CD14-positive monocyte (primary cell): ENCODE results near the gene TSC22D1. TPM values are rescaled to one million over a fixed set of nuclear protein-coding genes. Genes with fewer than 3 reads are reported as not detected.

Experiments used
- DNase-seq, 3 donors: peaks; one replicate each; pipeline ENCODE4 v3.0.0-alpha.2; 2011 to 2022
- H2AFZ ChIP-seq: 2 replicates; pipeline ENCODE4 v1.6.0; 2012; ENCODE audit warnings: mild to moderate bottlenecking, low read depth, low read length, inconsistent platforms; ENCODE audit not compliant: insufficient read depth, poor library complexity, severe bottlenecking
- H3K27ac ChIP-seq, 2 donors: 1 replicate in 1 of 2; 2 replicates in 1 of 2; pipeline ENCODE4 v1.5.1; 2012 to 2013; ENCODE audit warnings: low read length in 2 of 2, control low read depth in 1 of 2, inconsistent platforms in 1 of 2, low read depth in 1 of 2, mild to moderate bottlenecking in 1 of 2
- H3K27me3 ChIP-seq, 2 donors: one replicate each; pipeline versions ENCODE4 v1.6.0 to v1.6.1; 2011 to 2013; ENCODE audit warnings: low read length in 2 of 2; ENCODE audit not compliant: control insufficient read depth in 2 of 2, insufficient read depth in 2 of 2
- H3K36me3 ChIP-seq, 2 donors: replicated peaks in 1 of 2; 1 replicate in 1 of 2; 2 replicates in 1 of 2; pipeline versions ENCODE4 v1.5.1 to v1.6.1; 2012 to 2013; ENCODE audit warnings: low read length in 2 of 2, control low read depth in 1 of 2, inconsistent platforms in 1 of 2, mild to moderate bottlenecking in 1 of 2; ENCODE audit not compliant: insufficient read depth in 2 of 2, control insufficient read depth in 1 of 2
- H3K4me1 ChIP-seq, 2 donors: 1 replicate in 1 of 2; 2 replicates in 1 of 2; pipeline versions ENCODE4 v1.5.1 to v1.6.1; 2012 to 2013; ENCODE audit warnings: low read length in 2 of 2, control low read depth in 1 of 2, inconsistent platforms in 1 of 2, mild to moderate bottlenecking in 1 of 2, moderate library complexity in 1 of 2; ENCODE audit not compliant: insufficient read depth in 2 of 2, control insufficient read depth in 1 of 2
- H3K4me2 ChIP-seq: replicated peaks from 2 replicates; pipeline ENCODE3; 2012; ENCODE audit warnings: low read length, moderate library complexity, mild to moderate bottlenecking; ENCODE audit not compliant: poor library complexity, severe bottlenecking; ENCODE audit errors: extremely low read depth
- H3K4me3 ChIP-seq, 3 experiments: fragments of 200-600 bp in 1 of 3; sonication (generic) in 1 of 3; replicated peaks in 1 of 3; 1 replicate in 2 of 3; 2 replicates in 1 of 3; pipeline ENCODE4 v1.5.1; 2011 to 2013; ENCODE audit warnings: low read length in 3 of 3, mild to moderate bottlenecking in 3 of 3, control low read depth in 2 of 3, low read depth in 2 of 3, inconsistent platforms in 1 of 3, moderate library complexity in 1 of 3
- H3K79me2 ChIP-seq: 2 replicates; pipeline ENCODE4 v1.6.0; 2012; ENCODE audit warnings: mild to moderate bottlenecking, control low read depth, inconsistent platforms, low read length, moderate library complexity; ENCODE audit not compliant: insufficient read depth
- H3K9ac ChIP-seq: 2 replicates; pipeline ENCODE4 v1.6.0; 2017; ENCODE audit warnings: low read length, mild to moderate bottlenecking; ENCODE audit not compliant: insufficient read depth, poor library complexity, severe bottlenecking
- H3K9me3 ChIP-seq, 2 donors: replicated peaks in 1 of 2; 1 replicate in 1 of 2; 2 replicates in 1 of 2; pipeline versions ENCODE4 v1.5.1 to v1.6.1; 2012 to 2013; ENCODE audit warnings: low read length in 2 of 2, control low read depth in 1 of 2; ENCODE audit not compliant: control insufficient read depth in 1 of 2, insufficient read depth in 1 of 2
- H4K20me1 ChIP-seq: 2 replicates; pipeline ENCODE4 v1.6.0; 2012; ENCODE audit warnings: mild to moderate bottlenecking, low read length, control low read depth, moderate library complexity; ENCODE audit not compliant: insufficient read depth
- H3K27ac Mint-ChIP-seq, 7 donors: one replicate each; pipeline ENCODE4 v1.8.0; 2020; ENCODE audit warnings: mild to moderate bottlenecking in 7 of 7, mixed read lengths in 7 of 7, moderate library complexity in 6 of 7, inconsistent platforms in 2 of 7
- H3K27me3 Mint-ChIP-seq, 3 donors: one replicate each; pipeline ENCODE4 v1.8.0; 2021 to 2022; ENCODE audit warnings: low read depth in 3 of 3, mild to moderate bottlenecking in 3 of 3, mixed read lengths in 3 of 3, moderate library complexity in 3 of 3, inconsistent platforms in 1 of 3
- H3K36me3 Mint-ChIP-seq, 2 donors: one replicate each; pipeline ENCODE4 v1.8.0; 2020; ENCODE audit warnings: mixed read lengths in 2 of 2, inconsistent platforms in 1 of 2, mild to moderate bottlenecking in 1 of 2
- H3K4me1 Mint-ChIP-seq: one replicate; pipeline ENCODE4 v1.8.0; 2020; ENCODE audit warnings: mild to moderate bottlenecking, mixed read lengths
- H3K4me3 Mint-ChIP-seq, 2 donors: one replicate each; pipeline ENCODE4 v1.8.0; 2020; ENCODE audit warnings: mild to moderate bottlenecking in 2 of 2, mixed read lengths in 2 of 2, moderate library complexity in 1 of 2
- H3K9me3 Mint-ChIP-seq, 7 donors: one replicate each; pipeline ENCODE4 v1.8.0; 2020 to 2022; ENCODE audit warnings: mixed read lengths in 7 of 7, mild to moderate bottlenecking in 6 of 7, moderate library complexity in 6 of 7, inconsistent platforms in 2 of 7
- whole genome bisulfite sequencing: methylation state at CpG from one replicate; pipeline ENCODE4 v1.1.5; 2013; ENCODE audit warnings: missing lambda C conversion rate; ENCODE audit not compliant: insufficient coverage; 5-methylcytosine and 5-hydroxymethylcytosine counted together
- intact Hi-C, 2 donors: fragments of 100-400 bp; cut with micrococcal nuclease; formaldehyde crosslinking; loops; one replicate each; pipeline versions ENCODE4 v1.15.0 to v1.15.1; 2023
- polyA plus RNA-seq, 3 donors: library from polyadenylated mRNA; depleted of rRNA in 1 of 3; unstranded in 2 of 3; stranded (reverse) in 1 of 3; fragments of 300-500 nt in 2 of 3; fragments of >200 nt in 1 of 3; fragmentation: Illumina TruSeq in 2 of 3; gene quantifications; 1 replicate in 2 of 3; 2 replicates in 1 of 3; pipeline ENCODE4 v1.2.3, GENCODE V29; 2012 to 2021
- TF ChIP-seq, protein P1 (sequence below): fragments of 200-600 bp; IDR thresholded peaks from one replicate; pipeline ENCODE4 v1.8.0; 2022; ENCODE audit warnings: antibody characterized with exemption, mild to moderate bottlenecking

TSC22D1 gene
- polyA plus RNA-seq, 3 donors = 1.9 to 10.4 (median 3.1) TPM

DNA sequence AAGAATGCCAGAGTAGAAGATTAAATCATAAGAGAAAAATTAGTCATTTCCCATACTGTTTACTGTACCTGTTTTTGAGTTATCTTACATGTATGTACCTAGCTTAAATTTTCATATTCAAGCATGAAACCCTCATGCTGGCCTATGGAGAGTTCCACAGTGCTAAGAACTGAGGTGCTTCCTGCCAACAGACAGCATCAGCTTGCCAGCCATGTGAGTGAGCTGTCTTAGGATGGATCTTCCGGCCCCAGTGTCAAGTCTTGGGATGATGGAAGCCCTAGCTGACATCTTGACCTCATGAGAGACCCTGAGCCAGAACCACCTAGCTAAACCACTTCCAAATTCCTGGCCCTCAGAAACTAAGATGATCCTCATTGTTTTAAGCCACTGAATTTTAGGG, 112.4 kb downstream of the TSC22D1 start:
- peaks cover 2 to 13% (median 5%) of the 10 kb centered on the region in 7 donors for H3K9me3 Mint-ChIP-seq
- H3K9me3 ChIP-seq = peaks cover 0 to 11% of the 10 kb centered on the region in 2 donors
- no peaks in the 10 kb centered on the region for H3K27me3 ChIP-seq
- H3K36me3 ChIP-seq = no peaks in the 10 kb centered on the region
- H3K27ac Mint-ChIP-seq = no peak overlapping the region
- TF ChIP-seq, protein P1, sequence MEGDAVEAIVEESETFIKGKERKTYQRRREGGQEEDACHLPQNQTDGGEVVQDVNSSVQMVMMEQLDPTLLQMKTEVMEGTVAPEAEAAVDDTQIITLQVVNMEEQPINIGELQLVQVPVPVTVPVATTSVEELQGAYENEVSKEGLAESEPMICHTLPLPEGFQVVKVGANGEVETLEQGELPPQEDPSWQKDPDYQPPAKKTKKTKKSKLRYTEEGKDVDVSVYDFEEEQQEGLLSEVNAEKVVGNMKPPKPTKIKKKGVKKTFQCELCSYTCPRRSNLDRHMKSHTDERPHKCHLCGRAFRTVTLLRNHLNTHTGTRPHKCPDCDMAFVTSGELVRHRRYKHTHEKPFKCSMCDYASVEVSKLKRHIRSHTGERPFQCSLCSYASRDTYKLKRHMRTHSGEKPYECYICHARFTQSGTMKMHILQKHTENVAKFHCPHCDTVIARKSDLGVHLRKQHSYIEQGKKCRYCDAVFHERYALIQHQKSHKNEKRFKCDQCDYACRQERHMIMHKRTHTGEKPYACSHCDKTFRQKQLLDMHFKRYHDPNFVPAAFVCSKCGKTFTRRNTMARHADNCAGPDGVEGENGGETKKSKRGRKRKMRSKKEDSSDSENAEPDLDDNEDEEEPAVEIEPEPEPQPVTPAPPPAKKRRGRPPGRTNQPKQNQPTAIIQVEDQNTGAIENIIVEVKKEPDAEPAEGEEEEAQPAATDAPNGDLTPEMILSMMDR = no peak
- H2AFZ ChIP-seq = no peak overlapping the region
- no peaks in the 10 kb centered on the region for H3K27me3 Mint-ChIP-seq
- H3K4me1 ChIP-seq = no peaks in the 10 kb centered on the region
- H3K4me2 ChIP-seq = no peak overlapping the region
- no peaks in the 10 kb centered on the region for H3K79me2 ChIP-seq
- H3K4me3 ChIP-seq = no peak overlapping the region
- H3K9ac ChIP-seq = no peak overlapping the region
- 80% methylated on average over 1 of the region's 1 CpG for WGBS
- intact Hi-C loops = no loop called here
- no peak for DNase-seq
- H3K27ac ChIP-seq = no peak overlapping the region
- H3K4me3 Mint-ChIP-seq = no peak overlapping the region
- H3K4me1 Mint-ChIP-seq = no peaks in the 10 kb centered on the region
- peaks cover 0 to 4% of the 10 kb centered on the region in 2 donors for H3K36me3 Mint-ChIP-seq
- no peaks in the 10 kb centered on the region for H4K20me1 ChIP-seq

DNA sequence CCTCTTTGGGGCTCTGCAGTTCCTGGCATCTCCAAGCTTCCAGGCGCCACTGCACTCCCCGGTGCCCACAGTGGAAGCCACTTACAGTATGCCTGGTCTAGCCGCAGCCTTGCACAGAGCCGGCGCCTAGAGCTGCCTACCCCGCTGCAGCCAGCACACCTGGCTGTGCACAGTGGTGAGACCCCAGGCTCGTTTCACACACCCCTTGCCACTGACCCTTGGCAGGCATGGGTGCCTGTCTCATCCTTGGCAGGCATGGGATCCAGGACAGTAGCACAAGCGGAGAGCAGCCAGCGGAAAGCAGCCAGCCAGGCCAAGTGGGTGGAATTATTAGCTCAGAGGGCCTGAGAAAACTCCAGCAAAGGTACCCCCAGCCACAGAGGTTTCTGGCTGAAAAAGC, 116.5 kb downstream of the TSC22D1 start:
- H3K4me3 Mint-ChIP-seq = no peak overlapping the region

More for the DNA sequence above, 116.5 kb downstream of the TSC22D1 start:
- H3K36me3 ChIP-seq = no peaks in the 10 kb centered on the region
- DNase-seq = no peak
- H3K27ac ChIP-seq = no peak overlapping the region
- TF ChIP-seq, protein P1 = no peak
- H3K27me3 ChIP-seq = no peaks in the 10 kb centered on the region
- H3K9me3 Mint-ChIP-seq = peaks cover 3 to 20% (median 11%) of the 10 kb centered on the region in 7 donors
- intact Hi-C loops = no loop called here
- no peak overlapping the region for H3K4me3 ChIP-seq
- no peak overlapping the region for H3K27ac Mint-ChIP-seq
- H3K36me3 Mint-ChIP-seq = peaks cover 4 to 13% of the 10 kb centered on the region in 2 donors
- peaks cover 0 to 12% of the 10 kb centered on the region in 2 donors for H3K9me3 ChIP-seq
- no peak overlapping the region for H3K4me2 ChIP-seq
- H3K27me3 Mint-ChIP-seq = no peaks in the 10 kb centered on the region
- no peak overlapping the region for H3K9ac ChIP-seq
- 97% methylated on average over 7 of the region's 9 CpGs for WGBS
- peaks cover 2% of the 10 kb centered on the region for H3K4me1 Mint-ChIP-seq
- H2AFZ ChIP-seq = no peak overlapping the region
- H4K20me1 ChIP-seq = no peaks in the 10 kb centered on the region
- no peaks in the 10 kb centered on the region for H3K4me1 ChIP-seq
- H3K79me2 ChIP-seq = no peaks in the 10 kb centered on the region
